Transverse colon (tissue), 4 donors: Measurements from ENCODE around the gene PRPS1. TPM values are rescaled to one million over a fixed set of nuclear protein-coding genes. Genes with fewer than 3 reads are reported as not detected.

Experiments used
- DNase-seq: peaks from one replicate; pipeline ENCODE4 v3.0.0-alpha.2; 2019
- H3K27ac ChIP-seq, 4 donors: fragments of 200-600 bp; sonication (generic); 2 replicates each; pipeline ENCODE4 v1.5.1; 2016 to 2018; ENCODE audit warnings: inconsistent platforms in 4 of 4
- H3K27me3 ChIP-seq: fragments of 200-600 bp; sonication (generic); 2 replicates; pipeline ENCODE4 v1.5.1; 2017; ENCODE audit warnings: inconsistent platforms
- H3K36me3 ChIP-seq, 4 donors: fragments of 200-600 bp; sonication (generic); 2 replicates each; pipeline ENCODE4 v1.5.1; 2017 to 2019; ENCODE audit warnings: inconsistent platforms in 4 of 4
- H3K4me1 ChIP-seq, 4 donors: fragments of 200-600 bp; sonication (generic); 2 replicates each; pipeline ENCODE4 v1.5.1; 2017 to 2020; ENCODE audit warnings: inconsistent platforms in 4 of 4
- H3K4me3 ChIP-seq, 4 donors: fragments of 200-600 bp; sonication (generic); 1 replicate in 1 of 4; 2 replicates in 3 of 4; pipeline versions ENCODE4 v1.5.1 to v1.6.1; 2017 to 2019; ENCODE audit warnings: inconsistent platforms in 4 of 4
- H3K9me3 ChIP-seq, 2 donors: fragments of 200-600 bp; sonication (generic); 2 replicates each; pipeline ENCODE4 v1.5.1; 2017 to 2019; ENCODE audit warnings: inconsistent platforms in 2 of 2
- EP300 ChIP-seq: sonication (generic); formaldehyde crosslinking; IDR thresholded peaks from one replicate; pipeline ENCODE4 v1.6.1; 2017; ENCODE audit warnings: antibody characterized with exemption, low read depth
- POLR2A ChIP-seq: fragments of 450-650 bp; IDR thresholded peaks from one replicate; pipeline ENCODE4 v1.6.1; 2016; ENCODE audit warnings: antibody characterized with exemption, mild to moderate bottlenecking, moderate library complexity
- POLR2AphosphoS5 ChIP-seq, 3 donors: sonication (generic); formaldehyde crosslinking; IDR thresholded peaks; one replicate each; pipeline ENCODE4 v1.6.1; 2016; ENCODE audit warnings: antibody characterized with exemption in 3 of 3
- WGBS, 2 donors: methylation state at CpG; one replicate each; pipeline ENCODE4 v1.1.5; 2018; ENCODE audit warnings: low coverage in 1 of 2; 5-methylcytosine and 5-hydroxymethylcytosine counted together
- in situ Hi-C, 4 donors: fragments of 200-750 bp; cut with MboI; loops; one replicate each; pipeline versions ENCODE4 v1.15.0 to v1.15.1; 2017; ENCODE audit warnings: low sequenced_read_pairs in 3 of 4, low pct_ligation_motif_present in 1 of 4, low pct_unique_long_range_greater_than_20kb in 1 of 4
- intact Hi-C: fragments of 100-400 bp; cut with DNase I; formaldehyde crosslinking; loops from one replicate; pipeline ENCODE4 v1.15.1; 2023; ENCODE audit warnings: low total_unique reads
- total RNA-seq, 4 donors: library from RNA; depleted of rRNA; stranded (reverse); fragments of >200 nt; gene quantifications; one replicate each; pipeline ENCODE4 v1.1.0, GENCODE V29; 2016
- TF ChIP-seq, protein P1 (sequence below), 5 experiments: fragments of 200-600 bp in 3 of 5; fragments of 450-650 bp in 2 of 5; sonication (generic) in 3 of 5; IDR thresholded peaks; 1 replicate in 2 of 5; 2 replicates in 3 of 5; pipeline ENCODE4 v1.5.1; 2016 to 2017; ENCODE audit warnings: antibody characterized with exemption in 5 of 5, inconsistent platforms in 3 of 5, mild to moderate bottlenecking in 2 of 5, moderate library complexity in 1 of 5

The PRPS1 gene
- 10 to 100 TPM in 2 of 4 donors, 1 to 10 TPM in 2; 1.5 to 16.5 (median 12.4) TPM for total RNA-seq

DNA sequence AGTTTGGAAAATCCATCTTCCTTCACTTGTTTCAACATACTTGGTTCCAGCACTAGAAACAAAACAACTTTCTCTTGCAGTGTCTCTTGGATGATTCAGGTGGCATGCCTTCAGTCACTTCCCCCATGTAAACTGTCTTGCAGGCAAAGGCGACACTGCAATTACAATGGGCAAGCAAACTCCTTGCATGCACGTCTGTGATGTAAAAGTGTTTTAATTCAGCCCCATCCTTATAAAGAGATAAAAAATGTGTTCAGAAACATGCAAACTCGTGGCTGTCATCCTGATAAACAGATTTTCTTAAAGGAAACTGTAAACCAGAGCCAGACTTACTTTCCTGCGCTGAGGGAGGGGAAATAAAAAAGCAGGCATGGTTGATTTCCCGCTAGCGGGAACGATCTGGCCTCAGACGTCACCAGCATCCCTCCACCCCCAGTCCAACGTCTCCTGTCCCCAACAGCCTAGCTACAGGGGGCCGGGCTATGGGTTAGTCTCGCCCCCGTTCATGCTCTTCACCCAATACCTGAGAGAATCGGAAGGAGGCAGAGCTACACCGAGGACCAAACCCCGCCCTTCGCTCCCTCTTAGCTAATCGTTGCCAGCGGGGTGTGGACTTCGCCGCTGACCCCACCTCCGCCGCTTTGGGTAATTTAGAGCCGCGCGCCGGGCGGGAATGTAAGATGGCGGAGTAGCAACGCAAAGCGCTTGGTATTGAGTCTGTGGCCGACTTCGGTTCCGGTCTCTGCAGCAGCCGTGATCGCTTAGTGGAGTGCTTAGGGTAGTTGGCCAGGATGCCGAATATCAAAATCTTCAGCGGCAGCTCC is at the start of gene PRPS1:
PRPS1 (plus strand) TSS at position 673 of the 824 bp plus-strand sequence; CDS start at position 792, 119 bp downstream.
- WGBS, 2 donors, result 40% methylated on average over 37 of the region's 37 CpGs; no CpG with 5 or more reads in 1 of the 2 donors
- in situ Hi-C loops (no loop called here), intact Hi-C loops (no loop called here)
- no peaks in the 10 kb centered on the region for H3K36me3 ChIP-seq
- DNase-seq, result peak; percentile 90
- no peaks in the 10 kb centered on the region for H3K9me3 ChIP-seq
- no peaks in the 10 kb centered on the region for H3K27me3 ChIP-seq
- TF ChIP-seq, protein P1, sequence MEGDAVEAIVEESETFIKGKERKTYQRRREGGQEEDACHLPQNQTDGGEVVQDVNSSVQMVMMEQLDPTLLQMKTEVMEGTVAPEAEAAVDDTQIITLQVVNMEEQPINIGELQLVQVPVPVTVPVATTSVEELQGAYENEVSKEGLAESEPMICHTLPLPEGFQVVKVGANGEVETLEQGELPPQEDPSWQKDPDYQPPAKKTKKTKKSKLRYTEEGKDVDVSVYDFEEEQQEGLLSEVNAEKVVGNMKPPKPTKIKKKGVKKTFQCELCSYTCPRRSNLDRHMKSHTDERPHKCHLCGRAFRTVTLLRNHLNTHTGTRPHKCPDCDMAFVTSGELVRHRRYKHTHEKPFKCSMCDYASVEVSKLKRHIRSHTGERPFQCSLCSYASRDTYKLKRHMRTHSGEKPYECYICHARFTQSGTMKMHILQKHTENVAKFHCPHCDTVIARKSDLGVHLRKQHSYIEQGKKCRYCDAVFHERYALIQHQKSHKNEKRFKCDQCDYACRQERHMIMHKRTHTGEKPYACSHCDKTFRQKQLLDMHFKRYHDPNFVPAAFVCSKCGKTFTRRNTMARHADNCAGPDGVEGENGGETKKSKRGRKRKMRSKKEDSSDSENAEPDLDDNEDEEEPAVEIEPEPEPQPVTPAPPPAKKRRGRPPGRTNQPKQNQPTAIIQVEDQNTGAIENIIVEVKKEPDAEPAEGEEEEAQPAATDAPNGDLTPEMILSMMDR (IDR thresholded peaks at IDR 0.05), result no peak
- TF ChIP-seq POLR2AphosphoS5 (IDR thresholded peaks at IDR 0.05), result peak; percentile 60 to 77 (median 72)
- TF ChIP-seq EP300, result no peak
- TF ChIP-seq POLR2A, result peak; percentile 51
- H3K4me1 ChIP-seq, result peaks cover 0 to 5% (median 2%) of the 10 kb centered on the region in 4 donors
- H3K27ac ChIP-seq, result peak within 1 kb of the TSS; percentile 76 to 87 (median 86)
- H3K4me3 ChIP-seq, result peak within 1 kb of the TSS; percentile 41 to 69 (median 48)

DNA sequence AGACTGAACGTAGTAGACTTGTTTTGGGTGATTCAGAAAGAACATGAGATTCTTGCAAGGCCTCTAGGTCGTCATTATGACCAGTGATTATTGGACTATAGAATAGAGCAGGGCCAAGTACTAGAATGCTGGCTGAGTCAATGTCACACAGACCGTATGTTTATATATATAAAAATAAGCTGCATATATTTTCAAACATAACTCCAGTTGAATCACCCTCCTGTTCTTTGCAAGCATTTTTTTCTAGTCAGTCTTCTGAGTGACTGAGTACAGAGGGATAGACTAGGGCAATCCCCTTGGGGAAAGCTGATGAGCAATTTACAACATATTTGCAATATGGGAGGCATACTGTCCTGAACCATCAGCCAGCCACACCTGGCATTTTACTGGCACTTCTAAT is 48.4 kb upstream of the PRPS1 start:
- Histone ChIP-seq H3K4me1 (no peaks in the 10 kb centered on the region), H3K36me3 (no peaks in the 10 kb centered on the region), H3K4me3 (no peak overlapping the region), H3K27ac (no peak overlapping the region), H3K27me3 (no peaks in the 10 kb centered on the region), H3K9me3 (no peaks in the 10 kb centered on the region)
- no peak for TF ChIP-seq POLR2AphosphoS5 (IDR thresholded peaks at IDR 0.05)
- TF ChIP-seq, protein P1 (IDR thresholded peaks at IDR 0.05), result no peak
- TF ChIP-seq EP300, result no peak
- TF ChIP-seq POLR2A, result no peak
- DNase-seq, result no peak
- 62 to 80% methylated on average over 2 to 3 of the region's 3 CpGs for WGBS, 2 donors
- intact Hi-C loops (no loop called here), in situ Hi-C loops (no loop called here)

DNA sequence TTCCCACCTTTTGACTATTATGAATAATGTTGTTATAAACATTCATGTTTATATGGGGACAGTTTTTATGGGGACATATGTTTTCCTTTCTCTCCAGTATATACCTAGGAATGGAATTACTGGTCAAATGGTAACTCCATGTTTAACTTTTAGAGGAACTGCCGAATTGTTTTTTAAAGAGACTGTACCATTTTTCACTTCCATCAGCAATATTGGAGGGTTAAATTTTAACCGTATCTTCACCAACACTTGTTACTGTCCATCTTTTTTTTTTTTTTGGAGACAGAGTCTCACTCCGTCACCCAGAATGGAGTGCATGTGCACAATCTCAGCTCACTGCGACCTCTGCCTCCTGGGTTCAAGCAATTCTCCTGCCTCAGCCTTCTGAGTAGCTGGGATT is 46.4 kb upstream of the PRPS1 start:
- TF ChIP-seq, protein P1 (IDR thresholded peaks at IDR 0.05), result no peak
- no peak for TF ChIP-seq POLR2A
- no peak for TF ChIP-seq POLR2AphosphoS5 (IDR thresholded peaks at IDR 0.05)
- no peak for TF ChIP-seq EP300
- intact Hi-C loops, result no loop called here
- H3K4me3 ChIP-seq, result no peak overlapping the region
- no peak overlapping the region for H3K27ac ChIP-seq
- DNase-seq, result no peak
- no peaks in the 10 kb centered on the region for H3K27me3 ChIP-seq
- H3K9me3 ChIP-seq, result no peaks in the 10 kb centered on the region
- H3K4me1 ChIP-seq, result no peaks in the 10 kb centered on the region
- WGBS, 2 donors, result 93 to 100% methylated on average over 2 to 4 of the region's 4 CpGs
- no peaks in the 10 kb centered on the region for H3K36me3 ChIP-seq
- in situ Hi-C loops, result no loop called here

GRCh38 chrX:107589243-107589642 is 39.1 kb upstream of the PRPS1 start:
- TF ChIP-seq POLR2A, result no peak
- no peak for TF ChIP-seq POLR2AphosphoS5 (IDR thresholded peaks at IDR 0.05)
- TF ChIP-seq, protein P1 (IDR thresholded peaks at IDR 0.05), result no peak
- TF ChIP-seq EP300, result no peak
- WGBS, 2 donors, result 94 to 100% methylated on average over 3 to 6 of the region's 6 CpGs

More at GRCh38 chrX:107589243-107589642, 39.1 kb upstream of the PRPS1 start:
- no peaks in the 10 kb centered on the region for H3K4me1 ChIP-seq
- intact Hi-C loops, result no loop called here
- H3K27ac ChIP-seq, result no peak overlapping the region
- H3K9me3 ChIP-seq, result no peaks in the 10 kb centered on the region
- no peaks in the 10 kb centered on the region for H3K27me3 ChIP-seq
- H3K36me3 ChIP-seq, result no peaks in the 10 kb centered on the region
- no peak overlapping the region for H3K4me3 ChIP-seq
- DNase-seq, result no peak
- in situ Hi-C loops, result no loop called here
